GM23338 (cell line): Measurements from ENCODE around the gene BCKDK. TPM values are rescaled to one million over a fixed set of nuclear protein-coding genes. Genes with fewer than 3 reads are reported as not detected.
A peak's percentile ranks its signal among the peaks of the same experiment; 100 is the strongest.

ENCODE experiments used
- ATAC-seq: fragments of 200-7000 bp; cut with Tn5 transposase; 3 replicates; pipeline ENCODE4 v1.9.1; 2020
- DNase-seq: peaks from one replicate; pipeline ENCODE4 v3.0.0-alpha.2; 2015; ENCODE audit warnings: low spot score
- H2AFZ ChIP-seq: fragments of 200-600 bp; sonication (generic); 2 replicates; pipeline ENCODE4 v1.8.0; 2016; ENCODE audit warnings: antibody characterized with exemption, mild to moderate bottlenecking, moderate library complexity
- H3F3A ChIP-seq: fragments of 200-600 bp; sonication (generic); replicated peaks from 2 replicates; pipeline ENCODE4 v1.8.0; 2017; ENCODE audit warnings: antibody characterized with exemption, mixed run types, low read depth
- H3K27ac ChIP-seq: fragments of 200-600 bp; sonication (generic); 2 replicates; pipeline ENCODE4 v1.6.1; 2016; ENCODE audit warnings: low read depth
- H3K27me3 ChIP-seq: fragments of 200-600 bp; sonication (generic); 2 replicates; pipeline ENCODE4 v1.8.0; 2016; ENCODE audit warnings: mild to moderate bottlenecking, mixed run types, moderate library complexity; ENCODE audit not compliant: insufficient read depth
- H3K36me3 ChIP-seq: fragments of 200-600 bp; sonication (generic); 2 replicates; pipeline ENCODE4 v1.8.0; 2016; ENCODE audit warnings: mild to moderate bottlenecking; ENCODE audit not compliant: insufficient read depth
- H3K4me1 ChIP-seq: fragments of 200-600 bp; sonication (generic); 2 replicates; pipeline ENCODE4 v1.8.0; 2016; ENCODE audit warnings: mild to moderate bottlenecking, moderate library complexity; ENCODE audit not compliant: insufficient read depth
- H3K4me2 ChIP-seq: fragments of 200-600 bp; sonication (generic); 2 replicates; pipeline ENCODE4 v1.7.1; 2017; ENCODE audit warnings: mixed run types
- H3K4me3 ChIP-seq: fragments of 200-600 bp; sonication (generic); 2 replicates; pipeline ENCODE4 v1.6.1; 2016; ENCODE audit warnings: mixed run types
- H3K79me2 ChIP-seq: fragments of 200-600 bp; sonication (generic); replicated peaks from 2 replicates; pipeline ENCODE4 v1.8.0; 2017; ENCODE audit warnings: mild to moderate bottlenecking; ENCODE audit not compliant: insufficient read depth
- H3K9me2 ChIP-seq: fragments of 200-600 bp; sonication (generic); 2 replicates; pipeline ENCODE4 v1.8.0; 2017; ENCODE audit not compliant: insufficient read depth
- H4K20me1 ChIP-seq: fragments of 200-600 bp; sonication (generic); replicated peaks from 2 replicates; pipeline ENCODE4 v1.8.0; 2017; ENCODE audit warnings: mild to moderate bottlenecking; ENCODE audit not compliant: insufficient read depth
- H3K27ac Mint-ChIP-seq: 2 replicates; pipeline ENCODE4 v1.8.0; 2020; ENCODE audit warnings: inconsistent platforms, mild to moderate bottlenecking, moderate library complexity, mixed read lengths
- H3K27me3 Mint-ChIP-seq: 3 replicates; pipeline ENCODE4 v1.8.0; 2022; ENCODE audit warnings: low read depth, mild to moderate bottlenecking, moderate library complexity, mixed read lengths, inconsistent platforms; ENCODE audit not compliant: insufficient read depth, poor library complexity
- H3K36me3 Mint-ChIP-seq: 3 replicates; pipeline ENCODE4 v1.8.0; 2021; ENCODE audit warnings: low read depth, mild to moderate bottlenecking, inconsistent platforms, moderate library complexity, mixed read lengths
- H3K4me1 Mint-ChIP-seq: 3 replicates; pipeline ENCODE4 v1.8.0; 2020; ENCODE audit warnings: mild to moderate bottlenecking, inconsistent platforms, mixed read lengths
- H3K4me3 Mint-ChIP-seq: 3 replicates; pipeline ENCODE4 v1.8.0; 2021; ENCODE audit warnings: moderate library complexity, mild to moderate bottlenecking, inconsistent platforms, mixed read lengths
- H3K9me3 Mint-ChIP-seq: 3 replicates; pipeline ENCODE4 v1.8.0; 2020; ENCODE audit warnings: moderate library complexity, mild to moderate bottlenecking, inconsistent platforms, mixed read lengths
- CREB1 ChIP-seq: fragments of 250-450 bp; sonication (Bioruptor Pico); IDR thresholded peaks from 2 replicates; pipeline ENCODE4 v1.5.0; 2020; ENCODE audit warnings: low read depth, mild to moderate bottlenecking, moderate library complexity
- ETS1 ChIP-seq: IDR thresholded peaks from 2 replicates; pipeline ENCODE4 v1.6.1; 2016; ENCODE audit warnings: antibody characterized with exemption
- EZH2 ChIP-seq: fragments of 200-600 bp; sonication (generic); IDR thresholded peaks from one replicate; pipeline ENCODE4 v1.8.0; 2017; ENCODE audit warnings: antibody characterized with exemption, mild to moderate bottlenecking, low read depth; ENCODE audit not compliant: unreplicated experiment
- EZH2phosphoT487 ChIP-seq: fragments of 200-600 bp; sonication (generic); IDR thresholded peaks from one replicate; pipeline ENCODE4 v1.8.1; 2018; ENCODE audit warnings: antibody characterized with exemption; ENCODE audit not compliant: unreplicated experiment
- JUNB ChIP-seq: IDR thresholded peaks from one replicate; pipeline ENCODE4 v1.6.1; 2016; ENCODE audit warnings: antibody characterized with exemption; ENCODE audit not compliant: unreplicated experiment
- NANOG ChIP-seq: IDR thresholded peaks from 2 replicates; pipeline ENCODE4 v1.6.1; 2016; ENCODE audit warnings: antibody characterized with exemption, borderline replicate concordance
- POLR2AphosphoS5 ChIP-seq: IDR thresholded peaks from 2 replicates; pipeline ENCODE4 v1.6.1; 2016; ENCODE audit warnings: antibody characterized with exemption, low read depth
- STAT1 ChIP-seq: IDR thresholded peaks from one replicate; pipeline ENCODE4 v1.6.1; 2016; ENCODE audit warnings: antibody characterized with exemption; ENCODE audit not compliant: unreplicated experiment
- ZNF114 ChIP-seq: fragments of 250-450 bp; sonication (Bioruptor Pico); IDR thresholded peaks from 2 replicates; pipeline ENCODE4 v1.5.0; 2020; ENCODE audit warnings: mild to moderate bottlenecking, moderate library complexity
- ZNF331 ChIP-seq: fragments of 250-450 bp; sonication (Bioruptor Pico); IDR thresholded peaks from 2 replicates; pipeline ENCODE4 v1.5.0; 2020; ENCODE audit warnings: low read depth, mild to moderate bottlenecking, moderate library complexity
- polyA plus RNA-seq: library from polyadenylated mRNA; unstranded; fragments of >200 nt; fragmentation: Nextera tagmentation; extraction: Ambion mirVana; gene quantifications from 2 replicates; pipeline ENCODE4 v1.2.1, GENCODE V29; 2016
- total RNA-seq: library from RNA; depleted of rRNA; stranded (reverse); fragments of >200 nt; shearing (Covaris generic); gene quantifications from 2 replicates; pipeline ENCODE4 v1.2.3, GENCODE V29; 2014
- TF ChIP-seq, protein P1 (sequence below): IDR thresholded peaks from one replicate; pipeline ENCODE4 v1.6.1; 2018; ENCODE audit warnings: antibody characterized with exemption; ENCODE audit not compliant: unreplicated experiment
- TF ChIP-seq, protein P2 (sequence below), 2 experiments: fragments of 200-600 bp in 1 of 2; sonication (generic) in 1 of 2; conservative IDR thresholded peaks; 2 replicates each; pipeline versions ENCODE4 v1.5.1 to v1.6.1; 2016 to 2017; ENCODE audit warnings: antibody characterized with exemption in 2 of 2, low read depth in 2 of 2, mild to moderate bottlenecking in 2 of 2, moderate library complexity in 1 of 2
- TF ChIP-seq, protein P3 (sequence below): fragments of 250-450 bp; sonication (Bioruptor Pico); IDR thresholded peaks from 2 replicates; pipeline ENCODE4 v1.5.0; 2020; ENCODE audit warnings: mild to moderate bottlenecking, moderate library complexity

BCKDK gene
- total and polyA plus RNA-seq, 2 experiments from 2014 or later, result 36.1 to 58.9 TPM

DNA sequence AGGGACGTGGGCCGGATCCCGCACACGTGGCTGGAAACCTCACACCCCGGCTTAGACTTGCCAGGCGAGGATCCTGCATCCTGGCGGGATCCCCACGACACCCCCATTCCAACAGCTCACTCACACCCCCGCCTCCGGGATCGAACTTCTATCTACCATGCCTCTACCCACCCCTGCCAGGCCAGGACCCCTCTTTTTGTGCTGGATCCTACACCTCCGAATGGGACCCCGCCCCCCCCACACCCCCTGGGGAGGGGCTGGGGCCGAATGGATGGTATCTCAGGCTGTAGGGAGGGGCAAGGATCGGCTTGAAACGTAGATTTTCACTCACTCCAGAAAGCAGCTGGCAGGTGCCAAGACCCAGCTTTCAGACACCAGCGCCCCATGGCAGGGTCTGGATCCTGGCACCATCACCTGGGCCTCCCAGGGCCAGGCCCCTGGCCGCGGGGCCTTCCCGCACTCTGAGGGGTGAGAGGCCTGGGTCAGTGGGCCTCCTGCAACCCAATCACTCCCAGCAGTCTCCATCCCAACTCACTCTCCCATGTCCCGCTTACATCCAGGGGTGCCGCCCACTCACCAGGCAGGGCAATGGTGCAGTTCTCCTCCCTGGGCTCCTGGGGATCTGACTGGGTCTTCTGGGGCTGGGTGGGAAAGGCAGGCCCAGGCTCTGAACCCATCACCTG is 35.0 kb downstream of the BCKDK start:
- no peaks in the 10 kb centered on the region for H3K79me2 ChIP-seq
- Mint-ChIP-seq H3K4me1 (peaks cover 35% of the 10 kb centered on the region), H3K9me3 (no peaks in the 10 kb centered on the region; the same call in 2 of the 3 replicates), H3K27ac (no peak overlapping the region), H3K27me3 (peaks cover 43% of the 10 kb centered on the region), H3K4me3 (peak overlapping the region; percentile 37; the same call in 2 of the 3 replicates), H3K36me3 (no peaks in the 10 kb centered on the region; the same call in 2 of the 3 replicates)
- peak overlapping the region; percentile 84 for H3K4me2 ChIP-seq
- H3K27ac ChIP-seq, result no peak overlapping the region
- TF ChIP-seq ZNF114 (CRISPR knock-in tag) (no peak), JUNB (no peak), ETS1 (no peak), STAT1 (no peak), ZNF331 (no peak), CREB1 (no peak), EZH2phosphoT487 (no peak), EZH2 (no peak), POLR2AphosphoS5 (no peak), NANOG (no peak)
- TF ChIP-seq, protein P1, sequence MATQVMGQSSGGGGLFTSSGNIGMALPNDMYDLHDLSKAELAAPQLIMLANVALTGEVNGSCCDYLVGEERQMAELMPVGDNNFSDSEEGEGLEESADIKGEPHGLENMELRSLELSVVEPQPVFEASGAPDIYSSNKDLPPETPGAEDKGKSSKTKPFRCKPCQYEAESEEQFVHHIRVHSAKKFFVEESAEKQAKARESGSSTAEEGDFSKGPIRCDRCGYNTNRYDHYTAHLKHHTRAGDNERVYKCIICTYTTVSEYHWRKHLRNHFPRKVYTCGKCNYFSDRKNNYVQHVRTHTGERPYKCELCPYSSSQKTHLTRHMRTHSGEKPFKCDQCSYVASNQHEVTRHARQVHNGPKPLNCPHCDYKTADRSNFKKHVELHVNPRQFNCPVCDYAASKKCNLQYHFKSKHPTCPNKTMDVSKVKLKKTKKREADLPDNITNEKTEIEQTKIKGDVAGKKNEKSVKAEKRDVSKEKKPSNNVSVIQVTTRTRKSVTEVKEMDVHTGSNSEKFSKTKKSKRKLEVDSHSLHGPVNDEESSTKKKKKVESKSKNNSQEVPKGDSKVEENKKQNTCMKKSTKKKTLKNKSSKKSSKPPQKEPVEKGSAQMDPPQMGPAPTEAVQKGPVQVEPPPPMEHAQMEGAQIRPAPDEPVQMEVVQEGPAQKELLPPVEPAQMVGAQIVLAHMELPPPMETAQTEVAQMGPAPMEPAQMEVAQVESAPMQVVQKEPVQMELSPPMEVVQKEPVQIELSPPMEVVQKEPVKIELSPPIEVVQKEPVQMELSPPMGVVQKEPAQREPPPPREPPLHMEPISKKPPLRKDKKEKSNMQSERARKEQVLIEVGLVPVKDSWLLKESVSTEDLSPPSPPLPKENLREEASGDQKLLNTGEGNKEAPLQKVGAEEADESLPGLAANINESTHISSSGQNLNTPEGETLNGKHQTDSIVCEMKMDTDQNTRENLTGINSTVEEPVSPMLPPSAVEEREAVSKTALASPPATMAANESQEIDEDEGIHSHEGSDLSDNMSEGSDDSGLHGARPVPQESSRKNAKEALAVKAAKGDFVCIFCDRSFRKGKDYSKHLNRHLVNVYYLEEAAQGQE, result no peak
- TF ChIP-seq, protein P2, sequence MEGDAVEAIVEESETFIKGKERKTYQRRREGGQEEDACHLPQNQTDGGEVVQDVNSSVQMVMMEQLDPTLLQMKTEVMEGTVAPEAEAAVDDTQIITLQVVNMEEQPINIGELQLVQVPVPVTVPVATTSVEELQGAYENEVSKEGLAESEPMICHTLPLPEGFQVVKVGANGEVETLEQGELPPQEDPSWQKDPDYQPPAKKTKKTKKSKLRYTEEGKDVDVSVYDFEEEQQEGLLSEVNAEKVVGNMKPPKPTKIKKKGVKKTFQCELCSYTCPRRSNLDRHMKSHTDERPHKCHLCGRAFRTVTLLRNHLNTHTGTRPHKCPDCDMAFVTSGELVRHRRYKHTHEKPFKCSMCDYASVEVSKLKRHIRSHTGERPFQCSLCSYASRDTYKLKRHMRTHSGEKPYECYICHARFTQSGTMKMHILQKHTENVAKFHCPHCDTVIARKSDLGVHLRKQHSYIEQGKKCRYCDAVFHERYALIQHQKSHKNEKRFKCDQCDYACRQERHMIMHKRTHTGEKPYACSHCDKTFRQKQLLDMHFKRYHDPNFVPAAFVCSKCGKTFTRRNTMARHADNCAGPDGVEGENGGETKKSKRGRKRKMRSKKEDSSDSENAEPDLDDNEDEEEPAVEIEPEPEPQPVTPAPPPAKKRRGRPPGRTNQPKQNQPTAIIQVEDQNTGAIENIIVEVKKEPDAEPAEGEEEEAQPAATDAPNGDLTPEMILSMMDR (conservative IDR thresholded peaks at IDR 0.05; ENCODE audit: low read depth in 2 of 2), result no peak
- TF ChIP-seq, protein P3, sequence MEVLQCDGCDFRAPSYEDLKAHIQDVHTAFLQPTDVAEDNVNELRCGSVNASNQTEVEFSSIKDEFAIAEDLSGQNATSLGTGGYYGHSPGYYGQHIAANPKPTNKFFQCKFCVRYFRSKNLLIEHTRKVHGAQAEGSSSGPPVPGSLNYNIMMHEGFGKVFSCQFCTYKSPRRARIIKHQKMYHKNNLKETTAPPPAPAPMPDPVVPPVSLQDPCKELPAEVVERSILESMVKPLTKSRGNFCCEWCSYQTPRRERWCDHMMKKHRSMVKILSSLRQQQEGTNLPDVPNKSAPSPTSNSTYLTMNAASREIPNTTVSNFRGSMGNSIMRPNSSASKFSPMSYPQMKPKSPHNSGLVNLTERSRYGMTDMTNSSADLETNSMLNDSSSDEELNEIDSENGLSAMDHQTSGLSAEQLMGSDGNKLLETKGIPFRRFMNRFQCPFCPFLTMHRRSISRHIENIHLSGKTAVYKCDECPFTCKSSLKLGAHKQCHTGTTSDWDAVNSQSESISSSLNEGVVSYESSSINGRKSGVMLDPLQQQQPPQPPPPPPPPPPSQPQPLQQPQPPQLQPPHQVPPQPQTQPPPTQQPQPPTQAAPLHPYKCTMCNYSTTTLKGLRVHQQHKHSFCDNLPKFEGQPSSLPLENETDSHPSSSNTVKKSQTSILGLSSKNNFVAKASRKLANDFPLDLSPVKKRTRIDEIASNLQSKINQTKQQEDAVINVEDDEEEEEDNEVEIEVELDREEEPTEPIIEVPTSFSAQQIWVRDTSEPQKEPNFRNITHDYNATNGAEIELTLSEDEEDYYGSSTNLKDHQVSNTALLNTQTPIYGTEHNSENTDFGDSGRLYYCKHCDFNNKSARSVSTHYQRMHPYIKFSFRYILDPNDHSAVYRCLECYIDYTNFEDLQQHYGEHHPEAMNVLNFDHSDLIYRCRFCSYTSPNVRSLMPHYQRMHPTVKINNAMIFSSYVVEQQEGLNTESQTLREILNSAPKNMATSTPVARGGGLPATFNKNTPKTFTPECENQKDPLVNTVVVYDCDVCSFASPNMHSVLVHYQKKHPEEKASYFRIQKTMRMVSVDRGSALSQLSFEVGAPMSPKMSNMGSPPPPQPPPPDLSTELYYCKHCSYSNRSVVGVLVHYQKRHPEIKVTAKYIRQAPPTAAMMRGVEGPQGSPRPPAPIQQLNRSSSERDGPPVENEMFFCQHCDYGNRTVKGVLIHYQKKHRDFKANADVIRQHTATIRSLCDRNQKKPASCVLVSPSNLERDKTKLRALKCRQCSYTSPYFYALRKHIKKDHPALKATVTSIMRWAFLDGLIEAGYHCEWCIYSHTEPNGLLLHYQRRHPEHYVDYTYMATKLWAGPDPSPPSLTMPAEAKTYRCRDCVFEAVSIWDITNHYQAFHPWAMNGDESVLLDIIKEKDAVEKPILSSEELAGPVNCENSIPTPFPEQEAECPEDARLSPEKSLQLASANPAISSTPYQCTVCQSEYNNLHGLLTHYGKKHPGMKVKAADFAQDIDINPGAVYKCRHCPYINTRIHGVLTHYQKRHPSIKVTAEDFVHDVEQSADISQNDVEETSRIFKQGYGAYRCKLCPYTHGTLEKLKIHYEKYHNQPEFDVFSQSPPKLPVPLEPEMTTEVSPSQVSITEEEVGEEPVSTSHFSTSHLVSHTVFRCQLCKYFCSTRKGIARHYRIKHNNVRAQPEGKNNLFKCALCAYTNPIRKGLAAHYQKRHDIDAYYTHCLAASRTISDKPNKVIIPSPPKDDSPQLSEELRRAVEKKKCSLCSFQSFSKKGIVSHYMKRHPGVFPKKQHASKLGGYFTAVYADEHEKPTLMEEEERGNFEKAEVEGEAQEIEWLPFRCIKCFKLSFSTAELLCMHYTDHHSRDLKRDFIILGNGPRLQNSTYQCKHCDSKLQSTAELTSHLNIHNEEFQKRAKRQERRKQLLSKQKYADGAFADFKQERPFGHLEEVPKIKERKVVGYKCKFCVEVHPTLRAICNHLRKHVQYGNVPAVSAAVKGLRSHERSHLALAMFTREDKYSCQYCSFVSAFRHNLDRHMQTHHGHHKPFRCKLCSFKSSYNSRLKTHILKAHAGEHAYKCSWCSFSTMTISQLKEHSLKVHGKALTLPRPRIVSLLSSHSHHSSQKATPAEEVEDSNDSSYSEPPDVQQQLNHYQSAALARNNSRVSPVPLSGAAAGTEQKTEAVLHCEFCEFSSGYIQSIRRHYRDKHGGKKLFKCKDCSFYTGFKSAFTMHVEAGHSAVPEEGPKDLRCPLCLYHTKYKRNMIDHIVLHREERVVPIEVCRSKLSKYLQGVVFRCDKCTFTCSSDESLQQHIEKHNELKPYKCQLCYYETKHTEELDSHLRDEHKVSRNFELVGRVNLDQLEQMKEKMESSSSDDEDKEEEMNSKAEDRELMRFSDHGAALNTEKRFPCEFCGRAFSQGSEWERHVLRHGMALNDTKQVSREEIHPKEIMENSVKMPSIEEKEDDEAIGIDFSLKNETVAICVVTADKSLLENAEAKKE, result no peak
- peak overlapping the region; percentile 87 for H2AFZ ChIP-seq
- peak; percentile 36 for DNase-seq
- 0 out of 2 replicates have a peak, but pooled peaks cover 11% of the 10 kb centered on the region for H3F3A ChIP-seq
- no peak; the same call in 2 of the 3 replicates for ATAC-seq
- H3K36me3 ChIP-seq, result no peaks in the 10 kb centered on the region; the same call in 1 of the 2 replicates
- no peaks in the 10 kb centered on the region for H3K9me2 ChIP-seq
- peaks cover 41% of the 10 kb centered on the region for H3K27me3 ChIP-seq
- H4K20me1 ChIP-seq, result no peaks in the 10 kb centered on the region
- peaks cover 26% of the 10 kb centered on the region for H3K4me1 ChIP-seq
- H3K4me3 ChIP-seq, result peak overlapping the region; percentile 61
